ENCODE data around the gene MAGEA4. TPM values are rescaled to one million over a fixed set of nuclear protein-coding genes. Genes with fewer than 3 reads are reported as not detected.

MAGEA4 gene
- total RNA-seq, 4 donors from 2014 or later, result 0.27 TPM; not detected in 3

- no peak for DNase-seq
- no peaks in the 10 kb centered on the region for H3K27me3 ChIP-seq
- no peak overlapping the region for H3K4me3 ChIP-seq (replicated peaks in 1 of 3)
- TF ChIP-seq, protein P1, sequence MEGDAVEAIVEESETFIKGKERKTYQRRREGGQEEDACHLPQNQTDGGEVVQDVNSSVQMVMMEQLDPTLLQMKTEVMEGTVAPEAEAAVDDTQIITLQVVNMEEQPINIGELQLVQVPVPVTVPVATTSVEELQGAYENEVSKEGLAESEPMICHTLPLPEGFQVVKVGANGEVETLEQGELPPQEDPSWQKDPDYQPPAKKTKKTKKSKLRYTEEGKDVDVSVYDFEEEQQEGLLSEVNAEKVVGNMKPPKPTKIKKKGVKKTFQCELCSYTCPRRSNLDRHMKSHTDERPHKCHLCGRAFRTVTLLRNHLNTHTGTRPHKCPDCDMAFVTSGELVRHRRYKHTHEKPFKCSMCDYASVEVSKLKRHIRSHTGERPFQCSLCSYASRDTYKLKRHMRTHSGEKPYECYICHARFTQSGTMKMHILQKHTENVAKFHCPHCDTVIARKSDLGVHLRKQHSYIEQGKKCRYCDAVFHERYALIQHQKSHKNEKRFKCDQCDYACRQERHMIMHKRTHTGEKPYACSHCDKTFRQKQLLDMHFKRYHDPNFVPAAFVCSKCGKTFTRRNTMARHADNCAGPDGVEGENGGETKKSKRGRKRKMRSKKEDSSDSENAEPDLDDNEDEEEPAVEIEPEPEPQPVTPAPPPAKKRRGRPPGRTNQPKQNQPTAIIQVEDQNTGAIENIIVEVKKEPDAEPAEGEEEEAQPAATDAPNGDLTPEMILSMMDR (IDR thresholded peaks at IDR 0.05), result no peak
- no peak for TF ChIP-seq POLR2A (IDR thresholded peaks at IDR 0.05)
- no peak overlapping the region for H3K27ac ChIP-seq
- no peaks in the 10 kb centered on the region for H3K4me1 ChIP-seq
- H3K36me3 ChIP-seq, result no peaks in the 10 kb centered on the region
- 100% methylated on average over 1 to 2 of the region's 5 CpGs for WGBS, 2 donors
- H3K9me3 ChIP-seq, result no peaks in the 10 kb centered on the region
- intact Hi-C loops (cut with DNase I), result no loop called here
Observed at GRCh38 chrX:151922692-151923091, 10.0 kb downstream of the MAGEA4 start.

DNA sequence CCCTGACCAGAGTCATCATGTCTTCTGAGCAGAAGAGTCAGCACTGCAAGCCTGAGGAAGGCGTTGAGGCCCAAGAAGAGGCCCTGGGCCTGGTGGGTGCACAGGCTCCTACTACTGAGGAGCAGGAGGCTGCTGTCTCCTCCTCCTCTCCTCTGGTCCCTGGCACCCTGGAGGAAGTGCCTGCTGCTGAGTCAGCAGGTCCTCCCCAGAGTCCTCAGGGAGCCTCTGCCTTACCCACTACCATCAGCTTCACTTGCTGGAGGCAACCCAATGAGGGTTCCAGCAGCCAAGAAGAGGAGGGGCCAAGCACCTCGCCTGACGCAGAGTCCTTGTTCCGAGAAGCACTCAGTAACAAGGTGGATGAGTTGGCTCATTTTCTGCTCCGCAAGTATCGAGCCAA is 11.0 kb downstream of the MAGEA4 start:
- DNase-seq, result no peak
- Histone ChIP-seq H3K27me3 (no peaks in the 10 kb centered on the region), H3K27ac (no peak overlapping the region), H3K9me3 (no peaks in the 10 kb centered on the region), H3K36me3 (no peaks in the 10 kb centered on the region), H3K4me1 (no peaks in the 10 kb centered on the region), H3K4me3 (replicated peaks in 1 of 3) (no peak overlapping the region)
- TF ChIP-seq POLR2A (IDR thresholded peaks at IDR 0.05), result no peak
- TF ChIP-seq, protein P1 (IDR thresholded peaks at IDR 0.05), result no peak
- WGBS, 2 donors, result 100% methylated on average over 5 of the region's 6 CpGs; no CpG with 5 or more reads in 1 of the 2 donors
- intact Hi-C loops (cut with DNase I), result no loop called here

GRCh38 chrX:151929126-151929525 is 16.4 kb downstream of the MAGEA4 start:
- 52% methylated on average over 4 of the region's 4 CpGs; no CpG with 5 or more reads in 1 of the 2 donors for WGBS, 2 donors
- intact Hi-C loops (cut with DNase I), result no loop called here
- no peaks in the 10 kb centered on the region for H3K27me3 ChIP-seq
- H3K9me3 ChIP-seq, result no peaks in the 10 kb centered on the region
- peak in 1 of 2 donors; percentile 2 for DNase-seq
- no peak overlapping the region for H3K4me3 ChIP-seq (replicated peaks in 1 of 3)
- H3K36me3 ChIP-seq, result no peaks in the 10 kb centered on the region
- H3K27ac ChIP-seq, result no peak overlapping the region
- TF ChIP-seq, protein P1 (IDR thresholded peaks at IDR 0.05), result no peak
- TF ChIP-seq POLR2A (IDR thresholded peaks at IDR 0.05), result no peak
- no peaks in the 10 kb centered on the region for H3K4me1 ChIP-seq

DNA sequence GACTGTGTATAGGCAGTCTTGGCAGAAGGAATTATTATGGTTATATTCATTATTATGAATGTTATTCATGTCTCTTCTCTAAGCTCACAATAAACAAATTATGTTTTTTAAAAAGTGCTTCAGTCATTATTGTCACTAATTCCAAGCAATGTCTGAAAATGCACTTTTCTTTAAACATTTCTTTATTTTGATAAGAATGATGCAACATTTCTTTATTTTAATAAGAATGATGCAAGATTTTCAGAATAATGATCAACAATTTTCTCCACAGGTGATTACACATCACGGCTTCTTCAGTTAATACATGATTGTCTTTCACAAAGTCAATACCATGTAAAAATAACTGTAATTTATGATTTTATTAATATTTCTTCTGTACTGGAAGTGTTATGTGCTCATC is 22.7 kb downstream of the MAGEA4 start:
- no peaks in the 10 kb centered on the region for H3K9me3 ChIP-seq
- 94 to 98% methylated on average over 1 of the region's 1 CpG for WGBS, 2 donors
- H3K4me1 ChIP-seq, result no peaks in the 10 kb centered on the region
- no peak overlapping the region for H3K4me3 ChIP-seq (replicated peaks in 1 of 3)
- no peaks in the 10 kb centered on the region for H3K36me3 ChIP-seq
- no peaks in the 10 kb centered on the region for H3K27me3 ChIP-seq
- intact Hi-C loops (cut with DNase I), result no loop called here
- DNase-seq, result no peak
- no peak overlapping the region for H3K27ac ChIP-seq
- TF ChIP-seq POLR2A (IDR thresholded peaks at IDR 0.05), result no peak
- TF ChIP-seq, protein P1 (IDR thresholded peaks at IDR 0.05), result no peak

- Histone ChIP-seq H3K4me3 (replicated peaks in 1 of 3) (no peak overlapping the region), H3K27ac (no peak overlapping the region), H3K27me3 (no peaks in the 10 kb centered on the region), H3K9me3 (no peaks in the 10 kb centered on the region), H3K36me3 (no peaks in the 10 kb centered on the region), H3K4me1 (no peaks in the 10 kb centered on the region)
- DNase-seq, result no peak
- intact Hi-C loops (cut with DNase I), result no loop called here
- TF ChIP-seq, protein P1 (IDR thresholded peaks at IDR 0.05), result no peak
- no peak for TF ChIP-seq POLR2A (IDR thresholded peaks at IDR 0.05)
Observed at GRCh38 chrX:151938172-151938571, 25.5 kb downstream of the MAGEA4 start.
